Fibroblast of lung (primary cell): ENCODE measurements around the gene S100P. TPM values are rescaled to one million over a fixed set of nuclear protein-coding genes. Genes with fewer than 3 reads are reported as not detected.

Source experiments
- DNase-seq, 2 donors: peaks; one replicate each; pipeline versions ENCODE4 v3.0.0 to v3.0.0-alpha.2; 2010; ENCODE audit warnings: low read depth in 2 of 2
- H2AFZ ChIP-seq: 2 replicates; pipeline ENCODE4 v1.5.1; 2012; ENCODE audit warnings: low read length, control low read depth, inconsistent platforms
- H3K27ac ChIP-seq: 2 replicates; pipeline ENCODE4 v1.5.1; 2011; ENCODE audit warnings: low read length, control low read depth; ENCODE audit not compliant: insufficient read depth
- H3K27me3 ChIP-seq: 2 replicates; pipeline ENCODE4 v1.5.1; 2011; ENCODE audit warnings: mild to moderate bottlenecking, low read length; ENCODE audit not compliant: control insufficient read depth, insufficient read depth
- H3K36me3 ChIP-seq: 2 replicates; pipeline ENCODE4 v1.5.1; 2011; ENCODE audit warnings: low read length; ENCODE audit not compliant: control insufficient read depth, insufficient read depth
- H3K4me1 ChIP-seq: 2 replicates; pipeline ENCODE4 v1.5.1; 2011; ENCODE audit warnings: low read length; ENCODE audit not compliant: control insufficient read depth, insufficient read depth; ENCODE audit errors: extremely low read depth
- H3K4me2 ChIP-seq: 2 replicates; pipeline ENCODE4 v1.5.1; 2011; ENCODE audit warnings: low read length, control low read depth; ENCODE audit not compliant: insufficient read depth; ENCODE audit errors: extremely low read depth
- H3K4me3 ChIP-seq, 4 experiments: fragments of 200-600 bp in 1 of 4; sonication (generic) in 1 of 4; replicated peaks in 1 of 4; 2 replicates each; pipeline ENCODE4 v1.5.1; 2011 to 2016; ENCODE audit warnings: low read length in 4 of 4, low read depth in 3 of 4, mild to moderate bottlenecking in 3 of 4, control low read depth in 2 of 4, inconsistent platforms in 1 of 4, mixed read lengths in 1 of 4; ENCODE audit not compliant: insufficient read depth in 1 of 4; ENCODE audit errors: control extremely low read depth in 1 of 4
- H3K79me2 ChIP-seq: 2 replicates; pipeline ENCODE4 v1.5.1; 2012; ENCODE audit warnings: mild to moderate bottlenecking, low read length, inconsistent platforms; ENCODE audit not compliant: control insufficient read depth, insufficient read depth
- H3K9ac ChIP-seq: 2 replicates; pipeline ENCODE4 v1.5.1; 2011; ENCODE audit warnings: mild to moderate bottlenecking, low read length, control low read depth; ENCODE audit not compliant: insufficient read depth
- H3K9me3 ChIP-seq: 2 replicates; pipeline ENCODE4 v1.5.1; 2012; ENCODE audit warnings: low read depth, low read length; ENCODE audit not compliant: control insufficient read depth, insufficient read depth
- H4K20me1 ChIP-seq: 2 replicates; pipeline ENCODE4 v1.5.1; 2011; ENCODE audit warnings: low read length; ENCODE audit not compliant: control insufficient read depth, insufficient read depth; ENCODE audit errors: extremely low read depth
- EZH2 ChIP-seq: IDR thresholded peaks from 2 replicates; pipeline ENCODE4 v1.5.1; 2012; ENCODE audit warnings: low read length, control low read depth, mild to moderate bottlenecking; ENCODE audit errors: missing control alignments
- polyA plus RNA-seq, 2 donors: library from polyadenylated mRNA; depleted of rRNA in 1 of 2; stranded (reverse) in 1 of 2; unstranded in 1 of 2; fragments of >200 nt; gene quantifications; 2 replicates each; pipeline ENCODE4 v1.2.1, GENCODE V29; 2011 to 2012; ENCODE audit warnings: missing spikeins in 1 of 2
- total RNA-seq: library from RNA; depleted of rRNA; stranded (reverse); fragments of >200 nt; gene quantifications from 2 replicates; pipeline ENCODE4 v1.2.1, GENCODE V29; 2014
- TF ChIP-seq, protein P1 (sequence below), 2 donors: IDR thresholded peaks in 1 of 2; conservative IDR thresholded peaks in 1 of 2; 1 replicate in 1 of 2; 2 replicates in 1 of 2; pipeline ENCODE4 v1.5.1; 2011 to 2012; ENCODE audit warnings: low read length in 2 of 2, control low read depth in 1 of 2, inconsistent platforms in 1 of 2, low read depth in 1 of 2, mild to moderate bottlenecking in 1 of 2

S100P gene
- total and polyA plus RNA-seq, 2 donors (not counting 1 experiment from before 2014, with no cell fraction given) = not detected

DNA sequence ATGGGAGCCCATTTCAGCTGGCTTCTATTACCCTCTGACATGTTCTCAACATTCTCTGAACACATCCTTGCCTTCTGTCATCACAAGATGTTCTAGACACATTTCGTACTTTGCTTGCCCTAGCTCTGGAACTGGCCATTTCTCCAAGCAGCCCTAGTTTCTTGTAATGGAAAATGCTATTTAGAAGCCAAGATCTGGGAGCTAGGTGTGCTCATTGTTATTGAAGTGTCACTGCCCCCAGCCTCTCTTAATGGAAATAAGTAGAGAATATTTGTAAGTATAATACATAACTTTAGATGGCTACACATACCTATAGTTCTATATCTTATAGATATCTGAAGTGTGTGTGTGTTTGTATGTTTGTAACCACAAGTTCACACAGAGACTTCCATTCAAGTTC, 9.1 kb downstream of the S100P start:
- H3K27ac ChIP-seq = no peak overlapping the region
- TF ChIP-seq, protein P1, sequence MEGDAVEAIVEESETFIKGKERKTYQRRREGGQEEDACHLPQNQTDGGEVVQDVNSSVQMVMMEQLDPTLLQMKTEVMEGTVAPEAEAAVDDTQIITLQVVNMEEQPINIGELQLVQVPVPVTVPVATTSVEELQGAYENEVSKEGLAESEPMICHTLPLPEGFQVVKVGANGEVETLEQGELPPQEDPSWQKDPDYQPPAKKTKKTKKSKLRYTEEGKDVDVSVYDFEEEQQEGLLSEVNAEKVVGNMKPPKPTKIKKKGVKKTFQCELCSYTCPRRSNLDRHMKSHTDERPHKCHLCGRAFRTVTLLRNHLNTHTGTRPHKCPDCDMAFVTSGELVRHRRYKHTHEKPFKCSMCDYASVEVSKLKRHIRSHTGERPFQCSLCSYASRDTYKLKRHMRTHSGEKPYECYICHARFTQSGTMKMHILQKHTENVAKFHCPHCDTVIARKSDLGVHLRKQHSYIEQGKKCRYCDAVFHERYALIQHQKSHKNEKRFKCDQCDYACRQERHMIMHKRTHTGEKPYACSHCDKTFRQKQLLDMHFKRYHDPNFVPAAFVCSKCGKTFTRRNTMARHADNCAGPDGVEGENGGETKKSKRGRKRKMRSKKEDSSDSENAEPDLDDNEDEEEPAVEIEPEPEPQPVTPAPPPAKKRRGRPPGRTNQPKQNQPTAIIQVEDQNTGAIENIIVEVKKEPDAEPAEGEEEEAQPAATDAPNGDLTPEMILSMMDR (conservative IDR thresholded peaks at IDR 0.05 in 1 of 2, IDR thresholded peaks at IDR 0.05 in 1 of 2; ENCODE audit: low read depth in 1 of 2, low read length in 2 of 2) = no peak
- no peak for TF ChIP-seq EZH2
- no peaks in the 10 kb centered on the region for H3K4me1 ChIP-seq
- H3K4me2 ChIP-seq = no peak overlapping the region
- H3K36me3 ChIP-seq = no peaks in the 10 kb centered on the region
- H4K20me1 ChIP-seq = no peaks in the 10 kb centered on the region
- H3K79me2 ChIP-seq = peaks cover 32% of the 10 kb centered on the region
- DNase-seq = no peak
- no peaks in the 10 kb centered on the region for H3K9me3 ChIP-seq
- no peak overlapping the region for H3K4me3 ChIP-seq
- no peaks in the 10 kb centered on the region for H3K27me3 ChIP-seq
- H3K9ac ChIP-seq = no peak overlapping the region
- no peak overlapping the region for H2AFZ ChIP-seq

DNA sequence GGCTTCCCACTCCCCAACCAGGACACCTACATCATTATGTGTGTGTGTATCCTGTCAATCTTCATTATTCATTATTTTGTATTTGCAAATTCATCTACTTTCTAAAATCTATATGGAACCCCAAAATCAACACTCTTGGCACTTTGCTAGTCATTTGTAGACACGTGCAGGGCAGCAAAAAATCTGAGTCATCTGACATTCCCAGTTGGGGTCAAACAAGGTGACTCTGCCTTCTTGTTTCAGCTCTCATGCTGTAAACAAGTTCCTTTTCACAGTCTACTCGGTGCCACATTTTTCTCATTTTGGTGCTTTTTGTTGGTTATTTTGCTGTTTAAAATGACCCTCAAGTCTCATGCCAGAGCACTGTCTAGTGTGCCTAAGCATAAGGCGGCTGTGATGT, 10.1 kb downstream of the S100P start:
- peaks cover 43% of the 10 kb centered on the region for H3K79me2 ChIP-seq
- no peak overlapping the region for H3K9ac ChIP-seq
- no peak overlapping the region for H3K4me3 ChIP-seq
- H3K4me1 ChIP-seq = peaks cover 3% of the 10 kb centered on the region
- no peaks in the 10 kb centered on the region for H3K36me3 ChIP-seq
- no peaks in the 10 kb centered on the region for H3K9me3 ChIP-seq
- DNase-seq = no peak
- H3K27me3 ChIP-seq = no peaks in the 10 kb centered on the region
- TF ChIP-seq EZH2 = no peak
- TF ChIP-seq, protein P1 (conservative IDR thresholded peaks at IDR 0.05 in 1 of 2, IDR thresholded peaks at IDR 0.05 in 1 of 2; ENCODE audit: low read depth in 1 of 2, low read length in 2 of 2) = no peak
- no peak overlapping the region for H2AFZ ChIP-seq
- no peaks in the 10 kb centered on the region for H4K20me1 ChIP-seq
- no peak overlapping the region for H3K4me2 ChIP-seq
- H3K27ac ChIP-seq = no peak overlapping the region

- Histone ChIP-seq H3K79me2 (peaks cover 49% of the 10 kb centered on the region), H3K9ac (no peak overlapping the region), H3K27ac (no peak overlapping the region), H3K9me3 (no peaks in the 10 kb centered on the region), H4K20me1 (no peaks in the 10 kb centered on the region), H3K27me3 (no peaks in the 10 kb centered on the region), H3K4me2 (no peak overlapping the region), H3K4me1 (peaks cover 3% of the 10 kb centered on the region), H3K36me3 (no peaks in the 10 kb centered on the region), H2AFZ (no peak overlapping the region), H3K4me3 (no peak overlapping the region)
- DNase-seq = no peak
- TF ChIP-seq EZH2 = no peak
- TF ChIP-seq, protein P1 (conservative IDR thresholded peaks at IDR 0.05 in 1 of 2, IDR thresholded peaks at IDR 0.05 in 1 of 2; ENCODE audit: low read depth in 1 of 2, low read length in 2 of 2) = no peak
Measured at GRCh38 chr4:6705646-6706045, 12.0 kb downstream of the S100P start.
